Measurements from ENCODE around the gene MYO1A. TPM values are rescaled to one million over a fixed set of nuclear protein-coding genes. Genes with fewer than 3 reads are reported as not detected.

Gene MYO1A
- under 1 TPM; under 0.01 to 0.34 TPM for total RNA-seq

DNA sequence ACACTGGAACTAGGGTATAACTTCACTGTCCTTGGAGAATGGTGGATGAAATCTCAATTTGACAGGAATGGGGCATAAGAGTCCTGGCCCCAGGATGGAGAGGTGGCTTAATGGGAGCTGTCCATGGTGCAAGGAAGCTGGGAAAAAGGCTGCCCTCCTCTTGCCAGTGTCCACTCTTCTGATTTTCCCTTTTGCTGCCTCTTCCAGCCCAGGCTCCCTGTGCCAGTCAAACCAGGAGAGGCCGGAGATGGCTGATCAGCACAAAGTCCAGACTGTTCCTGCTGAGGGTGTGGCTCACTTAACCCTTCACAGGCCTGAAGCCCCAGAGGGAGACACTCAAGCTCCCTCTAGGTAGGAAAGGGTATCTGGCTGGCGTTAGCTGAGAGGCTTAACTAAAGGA, at the start of gene MYO1A:
Gene MYO1A, minus strand, starts transcription at position 240 of the 400 bp plus-strand sequence. CDS start 1,806 bp downstream, outside the sequence.

DNA sequence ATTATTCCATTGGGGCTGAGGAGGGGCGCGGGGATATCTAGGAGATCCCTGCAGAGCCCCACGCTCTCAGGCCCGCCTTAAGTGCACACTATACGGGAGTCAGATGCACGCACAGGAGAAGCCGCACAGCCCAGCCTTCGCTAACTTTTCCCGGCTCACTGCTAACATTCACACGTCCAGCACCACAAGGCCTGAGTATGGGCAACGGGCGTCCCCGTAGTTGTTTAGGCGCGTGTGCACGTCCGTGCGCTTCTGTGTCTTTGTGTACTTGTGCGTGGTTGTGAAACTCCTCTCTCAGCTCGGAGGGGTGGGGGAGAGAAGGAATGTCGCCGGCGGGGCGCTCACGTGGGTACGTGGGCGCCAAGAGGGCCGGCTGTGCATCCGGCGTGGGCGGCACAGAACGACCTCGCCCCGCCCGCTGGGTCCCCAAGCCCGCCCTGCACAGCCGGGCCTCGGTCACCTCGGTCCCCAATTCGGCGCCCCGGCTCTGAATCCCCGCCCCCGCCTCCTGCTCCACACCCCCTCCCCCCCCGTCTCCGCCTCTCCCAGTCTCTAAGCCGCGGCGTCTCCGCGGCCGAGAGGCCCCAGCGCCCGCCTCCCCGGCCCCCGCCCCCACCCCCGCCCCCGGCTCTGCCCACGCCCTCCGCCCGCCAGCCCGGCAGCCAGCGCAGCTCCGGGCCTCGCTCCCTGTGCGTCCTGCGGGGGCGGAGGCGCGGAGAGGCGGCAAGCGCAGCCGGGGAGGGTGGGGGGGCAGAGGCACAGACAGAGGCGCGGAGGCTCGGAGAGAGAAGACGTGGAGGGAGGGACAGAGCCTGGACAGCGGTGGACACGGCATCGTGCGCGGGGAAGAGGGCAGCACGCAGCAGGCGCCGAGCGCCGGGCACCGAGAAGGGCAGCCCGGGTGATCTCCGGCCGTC, 38.7 kb upstream of the MYO1A start, which contains the start of gene NAB2:
Gene NAB2, plus strand, starts transcription at position 761 of the 917 bp plus-strand sequence. CDS start 158 bp downstream, outside the sequence.

DNA sequence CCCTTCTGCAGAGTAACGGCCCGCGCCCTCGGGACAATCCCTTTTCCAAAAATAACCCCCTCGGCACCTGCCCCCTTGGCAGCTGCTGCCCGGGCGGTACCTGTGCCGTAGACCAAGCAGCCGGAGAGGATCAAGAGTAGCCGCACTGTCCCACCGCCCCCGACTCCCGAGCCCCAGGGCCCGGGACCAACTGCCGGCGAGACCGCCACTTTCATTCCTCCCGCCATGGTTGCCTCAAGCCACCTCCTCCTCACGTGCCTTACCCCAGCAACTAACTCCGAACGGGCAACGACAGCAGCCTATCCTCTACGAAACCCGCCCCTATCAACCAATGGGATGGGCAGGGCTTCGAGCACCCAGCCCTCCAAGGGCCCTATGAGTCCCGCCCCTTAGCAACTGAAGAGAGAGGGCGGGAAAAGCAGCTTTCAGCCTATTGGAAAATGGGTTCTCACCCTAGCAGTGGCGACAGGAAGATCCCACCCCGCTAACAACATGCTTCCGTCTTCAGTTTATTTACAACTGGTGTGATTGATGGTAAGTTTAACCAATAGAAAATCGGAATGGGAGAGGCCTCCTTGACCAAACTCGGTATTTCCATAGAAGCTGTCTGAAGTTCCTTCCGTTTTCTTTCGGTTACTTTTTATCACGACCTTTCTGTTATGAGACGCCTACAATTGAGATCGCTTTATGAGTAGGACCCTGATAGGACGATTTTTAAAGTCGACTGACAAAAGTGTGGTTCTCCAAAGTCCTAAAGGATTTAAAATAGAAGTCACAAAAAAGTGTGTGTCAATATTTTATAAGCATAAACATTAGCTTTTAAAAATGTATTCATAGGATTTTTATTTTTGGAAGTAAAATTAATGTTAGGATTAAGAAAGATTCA, 28.8 kb upstream of the MYO1A start, which contains the start of gene NEMP1:
Gene NEMP1, minus strand, starts transcription at position 273 of the 886 bp plus-strand sequence. Its CDS starts 46 bp downstream, at position 227.

DNA sequence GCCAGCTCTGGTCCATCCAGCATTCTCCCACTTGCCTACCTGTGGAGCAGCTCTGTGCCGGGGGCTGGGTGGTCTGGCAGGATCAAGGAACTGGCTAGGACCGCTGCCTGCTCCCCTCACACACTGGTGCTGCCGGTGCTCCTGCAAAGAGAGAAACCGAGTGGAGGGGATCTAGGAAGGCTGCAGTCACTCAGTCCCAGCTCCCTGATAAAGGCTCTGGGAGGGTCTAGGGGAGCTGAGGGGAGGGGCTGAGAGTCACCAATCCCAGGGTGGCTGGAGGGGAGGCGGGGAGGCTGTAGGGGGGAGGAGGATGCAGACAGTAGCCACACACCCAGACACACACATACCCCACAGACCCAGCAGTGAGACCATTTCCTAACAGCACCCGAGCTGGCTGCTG, 33.6 kb downstream of the MYO1A start, which contains the start of gene TAC3:
Gene TAC3, minus strand, starts transcription at position 182 of the 400 bp plus-strand sequence. CDS start 732 bp downstream, outside the sequence.

DNA sequence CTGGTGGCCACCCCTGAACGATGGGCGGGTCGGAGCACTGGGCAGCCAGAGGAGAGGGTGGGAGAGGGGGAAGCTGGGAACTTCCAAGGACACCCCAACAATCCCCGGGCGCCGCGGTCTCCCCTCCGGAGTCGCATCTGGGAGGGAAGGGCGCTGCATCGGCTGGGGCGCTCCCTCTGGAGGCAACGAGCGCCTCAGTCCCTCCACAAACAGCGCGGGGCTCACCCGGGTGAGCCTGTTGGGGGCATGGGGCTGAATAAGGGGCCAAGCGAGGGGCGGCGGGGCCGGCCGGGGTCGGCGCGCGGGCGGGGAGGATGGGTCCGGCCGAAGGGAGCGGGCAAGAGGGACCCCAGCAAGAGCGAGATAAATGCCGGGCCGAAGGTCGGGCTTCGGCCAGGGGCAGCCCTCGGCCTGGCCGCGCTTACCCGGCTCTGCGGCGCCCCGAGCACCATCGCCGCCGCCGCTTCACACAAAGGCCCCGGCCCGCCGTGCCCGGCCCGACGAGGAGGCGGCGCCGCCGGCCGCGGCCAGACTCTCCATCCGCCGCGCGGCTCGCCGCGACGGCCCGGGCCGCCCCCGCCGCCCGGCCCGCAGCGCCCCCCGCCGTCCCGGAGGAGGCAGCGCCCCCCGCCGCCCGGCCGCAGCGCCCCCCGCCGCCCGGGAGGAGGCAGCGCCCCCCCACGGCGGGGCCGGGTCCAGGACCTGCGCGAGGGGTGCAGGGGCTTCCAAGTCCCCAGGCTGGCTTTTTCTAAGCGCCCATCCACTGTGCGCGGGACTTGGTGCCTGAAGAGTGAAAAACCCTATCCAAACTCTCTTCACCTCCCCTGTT, 43.7 kb downstream of the MYO1A start, which contains the start of gene ZBTB39:
Gene ZBTB39, minus strand, starts transcription at position 567 of the 829 bp plus-strand sequence. CDS start 1,629 bp downstream, outside the sequence.

Other genes with a start within 250 kb of the MYO1A start
- not detected for gene SDR9C7, start 115.7 kb downstream of the MYO1A start, total RNA-seq
- under 1 TPM; under 0.01 TPM for gene RDH16, start 92.5 kb downstream of the MYO1A start, total RNA-seq
- 1 to 10 TPM; 4.1 to 7.0 TPM for gene ZBTB39, start 43.6 kb downstream of the MYO1A start, total RNA-seq
- gene TAC3, start 33.6 kb downstream of the MYO1A start, total RNA-seq = not detected
- 10 to 100 TPM; 13.1 to 34.6 TPM for gene NEMP1, start 28.7 kb upstream of the MYO1A start, total RNA-seq
- 10 to 100 TPM; 45.4 to 46.3 TPM for gene NAB2, start 39.0 kb upstream of the MYO1A start, total RNA-seq
- 100 to 1,000 TPM; 108 to 145 TPM for gene STAT6, start 61.2 kb upstream of the MYO1A start, total RNA-seq
- 10 to 100 TPM; 35.8 to 52.6 TPM for gene LRP1, start 78.4 kb upstream of the MYO1A start, total RNA-seq
- not detected for gene LRP1-AS, start 97.5 kb upstream of the MYO1A start, total RNA-seq
- gene NXPH4, start 166.7 kb upstream of the MYO1A start, total RNA-seq = under 1 TPM in 1 of 2 donors, not detected in 1; 0.33 TPM
- gene SHMT2, start 179.6 kb upstream of the MYO1A start, total RNA-seq = 100 to 1,000 TPM; 139 to 254 TPM
- under 1 TPM; 0.33 to 0.69 TPM for gene STAC3, start 201.1 kb upstream of the MYO1A start, total RNA-seq

Data from melanocyte of skin (primary cell).